Measurements from ENCODE around the gene SSTR1.

SSTR1 gene

GRCh38 chr14:38238878-38239277 lies 31.2 kb downstream of the SSTR1 start:
- Histone ChIP-seq H3K4me1 (ENCODE audit: control insufficient read depth, low read length) (no peaks in the 10 kb centered on the region), H3K9me3 (ENCODE audit: control insufficient read depth, insufficient read depth, low read length) (no peaks in the 10 kb centered on the region), H3K4me2 (ENCODE audit: low read length) (no peak overlapping the region), H3K9me2 (replicated peaks; ENCODE audit: control insufficient read depth, low read length) (no peaks in the 10 kb centered on the region), H3F3A (ENCODE audit: control insufficient read depth, insufficient read depth) (no peaks in the 10 kb centered on the region), H3K36me3 (ENCODE audit: control insufficient read depth, low read length) (no peaks in the 10 kb centered on the region), H3K4me3 (ENCODE audit: low read length) (no peak overlapping the region), H3K27me3 (ENCODE audit: control insufficient read depth, low read length) (no peaks in the 10 kb centered on the region), H4K20me1 (ENCODE audit: control insufficient read depth, insufficient read depth, low read depth, low read length) (no peaks in the 10 kb centered on the region), H3K27ac (ENCODE audit: low read depth, low read length) (no peak overlapping the region), H3K79me2 (ENCODE audit: control insufficient read depth, low read length) (no peaks in the 10 kb centered on the region)
- TF ChIP-seq CTCF (IDR thresholded peaks at IDR 0.05; ENCODE audit: low read depth, low read length, poor library complexity, severe bottlenecking) (no peak), EZH2phosphoT487 (IDR thresholded peaks at IDR 0.05; ENCODE audit: borderline replicate concordance, low read length) (no peak)

GRCh38 chr14:38243696-38244240 lies 36.1 kb downstream of the SSTR1 start:
- Histone ChIP-seq H3K79me2 (ENCODE audit: control insufficient read depth, low read length) (no peaks in the 10 kb centered on the region), H3K36me3 (ENCODE audit: control insufficient read depth, low read length) (no peaks in the 10 kb centered on the region), H4K20me1 (ENCODE audit: control insufficient read depth, insufficient read depth, low read depth, low read length) (no peaks in the 10 kb centered on the region), H3K9me3 (ENCODE audit: control insufficient read depth, insufficient read depth, low read length) (no peaks in the 10 kb centered on the region), H3K27me3 (ENCODE audit: control insufficient read depth, low read length) (no peaks in the 10 kb centered on the region), H3K27ac (ENCODE audit: low read depth, low read length) (no peak overlapping the region), H3F3A (ENCODE audit: control insufficient read depth, insufficient read depth) (no peaks in the 10 kb centered on the region), H3K4me3 (ENCODE audit: low read length) (no peak overlapping the region), H3K4me2 (ENCODE audit: low read length) (no peak overlapping the region), H3K4me1 (ENCODE audit: control insufficient read depth, low read length) (no peaks in the 10 kb centered on the region), H3K9me2 (replicated peaks; ENCODE audit: control insufficient read depth, low read length) (no peaks in the 10 kb centered on the region)
- TF ChIP-seq EZH2phosphoT487 (IDR thresholded peaks at IDR 0.05; ENCODE audit: borderline replicate concordance, low read length) (no peak), CTCF (IDR thresholded peaks at IDR 0.05; ENCODE audit: low read depth, low read length, poor library complexity, severe bottlenecking) (no peak)

DNA sequence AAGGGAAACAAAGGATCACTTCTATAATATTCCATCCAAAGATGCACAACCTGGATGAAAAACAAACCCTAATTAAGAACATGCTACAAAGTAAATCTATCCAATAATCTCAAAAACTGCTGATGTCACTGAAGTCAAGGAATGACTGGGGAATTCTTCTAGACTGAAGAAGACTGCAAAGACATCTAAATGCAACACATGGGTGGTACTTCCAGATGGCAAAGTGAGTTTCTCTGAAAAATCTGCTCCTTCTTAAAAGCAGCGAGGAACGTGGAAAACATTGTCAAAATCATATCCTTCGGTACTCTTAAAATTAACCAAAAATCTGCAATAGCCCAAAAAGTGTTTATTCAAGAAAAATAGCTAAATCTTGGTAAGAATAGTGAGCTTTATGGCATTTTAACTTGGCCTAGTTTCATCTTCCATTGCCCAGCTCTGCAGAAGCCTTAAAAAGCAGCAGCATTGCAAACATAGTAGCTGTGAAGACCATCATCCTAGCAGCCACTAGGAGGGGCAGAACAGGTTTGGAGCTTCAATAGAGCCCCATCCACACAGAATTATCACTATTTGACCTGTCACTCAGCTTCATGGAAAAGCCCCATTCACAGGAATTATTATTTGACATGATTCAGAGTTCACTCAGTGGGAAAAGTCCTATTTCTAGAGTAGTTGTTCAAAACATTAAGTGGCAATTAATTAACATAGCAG lies 40.8 kb downstream of the SSTR1 start:
- no peaks in the 10 kb centered on the region for H3K36me3 ChIP-seq (ENCODE audit: control insufficient read depth, low read length)
- H4K20me1 ChIP-seq (ENCODE audit: control insufficient read depth, insufficient read depth, low read depth, low read length), result no peaks in the 10 kb centered on the region
- no peak overlapping the region for H3K4me2 ChIP-seq (ENCODE audit: low read length)
- no peak overlapping the region for H3K4me3 ChIP-seq (ENCODE audit: low read length)
- H3K79me2 ChIP-seq (ENCODE audit: control insufficient read depth, low read length), result no peaks in the 10 kb centered on the region
- H3K4me1 ChIP-seq (ENCODE audit: control insufficient read depth, low read length), result no peaks in the 10 kb centered on the region
- TF ChIP-seq CTCF (IDR thresholded peaks at IDR 0.05; ENCODE audit: low read depth, low read length, poor library complexity, severe bottlenecking), result peak; percentile 27
- no peak for TF ChIP-seq EZH2phosphoT487 (IDR thresholded peaks at IDR 0.05; ENCODE audit: borderline replicate concordance, low read length)
- H3K27ac ChIP-seq (ENCODE audit: low read depth, low read length), result no peak overlapping the region
- no peaks in the 10 kb centered on the region for H3F3A ChIP-seq (ENCODE audit: control insufficient read depth, insufficient read depth)
- H3K27me3 ChIP-seq (ENCODE audit: control insufficient read depth, low read length), result no peaks in the 10 kb centered on the region
- no peaks in the 10 kb centered on the region for H3K9me2 ChIP-seq (replicated peaks; ENCODE audit: control insufficient read depth, low read length)
- no peaks in the 10 kb centered on the region for H3K9me3 ChIP-seq (ENCODE audit: control insufficient read depth, insufficient read depth, low read length)
